Measurements from ENCODE around the gene SGO2.

GRCh38 chr2:200603972-200604371, 78.0 kb downstream of the SGO2 start:
- TF ChIP-seq CTCF (IDR thresholded peaks at IDR 0.05; ENCODE audit: extremely low read depth in 1 of 2, insufficient read depth in 1 of 2, low read depth in 1 of 2, low read length in 2 of 2) (no peak), EZH2 (IDR thresholded peaks at IDR 0.05; ENCODE audit: borderline replicate concordance, low read depth, low read length, severe bottlenecking) (no peak), POLR2A (IDR thresholded peaks at IDR 0.05; ENCODE audit: low read depth, low read length) (no peak), MYC (IDR thresholded peaks at IDR 0.05; ENCODE audit: low read depth, low read length) (no peak), FOS (IDR thresholded peaks at IDR 0.05; ENCODE audit: borderline replicate concordance, insufficient read depth, low read length) (peak; percentile 52), JUN (IDR thresholded peaks at IDR 0.05; ENCODE audit: borderline replicate concordance, insufficient read depth, insufficient read length, low read depth) (no peak)
- TF ChIP-seq, protein P1, sequence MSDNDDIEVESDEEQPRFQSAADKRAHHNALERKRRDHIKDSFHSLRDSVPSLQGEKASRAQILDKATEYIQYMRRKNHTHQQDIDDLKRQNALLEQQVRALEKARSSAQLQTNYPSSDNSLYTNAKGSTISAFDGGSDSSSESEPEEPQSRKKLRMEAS (IDR thresholded peaks at IDR 0.05; ENCODE audit: insufficient read depth, insufficient read length): no peak
